Heart left ventricle (tissue), 13 donors: ENCODE results near the gene HLF.

Source experiments
- CTCF ChIP-seq, 12 donors: fragments of 200-600 bp; sonication (generic) in 4 of 12; IDR thresholded peaks; one replicate each; pipeline versions ENCODE4 v1.5.0 to v1.8.0; 2018 to 2022; ENCODE audit warnings: antibody characterized with exemption in 12 of 12, mild to moderate bottlenecking in 5 of 12
- POLR2A ChIP-seq, 2 donors: fragments of 450-650 bp; IDR thresholded peaks; one replicate each; pipeline ENCODE4 v1.6.1; 2017; ENCODE audit warnings: antibody characterized with exemption in 2 of 2, mild to moderate bottlenecking in 2 of 2, moderate library complexity in 2 of 2
- donor health status: ischemic (EF 13 %, LVEDD 7.1; RV severe dilation, severe dysfunction).
- donor health status: DM: no; HTN: yes; CAD: no.
- donor health status: DM: no; HTN: no; CAD: no.
- donor health status: ischemic (EF 25% LVEDD 6.9; RV normal size, moderate dysfunction).
- donor health status: ischemic (EF 25% LVEDD 5.7; RV mildly dilated, moderate dysfunction).
- donor health status: ischemic (EF 35%, LVEDD 5.7; RV mildly dilated, moderate dysfunction).
- donor health status: nonischemic (EF 11% LVEDD 7.7; RV severe dilation, severe dysfunction).
- donor health status: DM: yes; HTN: yes; CAD: no.
- donor health status: PGD.
- donor health status: ischemic (EF 29% LVEDD 5.4; RV normal size, mild dysfunction).
- donor health status: nonischemic (EF 23%, LVEDD 6.1; RV moderate dilation, normal function).

- TF ChIP-seq CTCF (IDR thresholded peaks at IDR 0.05) (no peak), POLR2A (IDR thresholded peaks at IDR 0.05) (no peak)
These were observed 69.5 kb downstream of the HLF start for GRCh38 chr17:55334285-55334684.
